ENCODE data around the gene USP20.
A peak's percentile ranks its signal among the peaks of the same experiment; 100 is the strongest.

The USP20 gene

DNA sequence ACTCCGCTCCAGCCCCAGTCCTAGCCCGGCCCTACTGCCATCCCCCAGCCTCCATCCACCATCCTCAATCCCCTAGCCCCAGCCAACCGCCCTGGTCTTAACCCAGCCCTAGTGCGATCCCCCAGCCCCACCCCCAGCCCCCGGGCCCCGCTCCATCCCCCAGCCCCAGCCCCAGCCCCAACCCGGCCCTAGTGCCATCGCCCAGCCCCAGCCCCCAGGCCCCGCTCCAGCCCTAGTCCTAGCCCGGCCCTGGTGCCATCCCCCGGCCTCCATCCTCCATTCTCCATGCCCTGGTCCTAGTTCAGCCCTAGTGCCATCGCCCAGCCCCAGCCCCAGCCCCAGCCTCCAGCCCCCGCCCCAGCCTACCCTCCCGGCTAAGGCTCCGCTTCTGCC lies 11.7 kb upstream of the USP20 start:
- no peak for FAIRE-seq
- DNase-seq (ENCODE audit: low spot score) = no peak

DNA sequence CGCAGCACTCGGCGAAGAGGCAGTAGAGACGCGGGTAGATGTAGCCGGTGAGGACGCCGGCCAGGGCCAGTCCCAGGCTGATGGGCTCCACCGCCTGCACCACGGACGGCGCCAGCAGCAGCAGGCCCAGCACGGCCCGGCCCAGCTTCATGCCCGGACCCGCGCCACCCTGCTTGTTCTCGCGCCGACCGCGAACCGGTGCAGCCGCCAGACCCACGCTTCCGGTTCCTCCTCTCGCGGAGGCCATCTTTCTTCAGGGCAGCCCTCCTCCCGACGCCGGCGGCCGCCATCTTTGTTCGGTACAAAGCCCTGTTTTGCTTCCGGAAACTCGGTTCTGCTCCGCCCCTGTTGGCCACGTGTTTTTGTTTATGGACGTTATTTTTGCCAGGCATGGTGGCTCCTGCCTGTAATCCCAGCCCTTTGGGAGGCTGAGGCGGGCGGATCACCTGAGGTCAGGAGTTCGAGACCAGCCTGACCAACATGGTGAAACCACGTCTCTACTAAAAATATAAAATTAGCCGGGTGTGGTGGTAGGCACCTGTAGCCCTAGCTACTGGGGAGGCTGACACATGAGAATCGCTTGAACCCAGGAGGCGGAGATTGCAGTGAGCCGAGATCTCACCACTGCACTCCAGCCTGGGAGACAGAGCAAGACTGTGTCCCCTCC lies 11.2 kb upstream of the USP20 start, which contains the start of gene TOR1A:
Gene TOR1A (minus strand): TSS at position 202 of the 667 bp plus-strand sequence. CDS start 51 bp downstream, at position 151.
- FAIRE-seq (peak; percentile 15), DNase-seq (ENCODE audit: low spot score) (peak; percentile 93)

DNA sequence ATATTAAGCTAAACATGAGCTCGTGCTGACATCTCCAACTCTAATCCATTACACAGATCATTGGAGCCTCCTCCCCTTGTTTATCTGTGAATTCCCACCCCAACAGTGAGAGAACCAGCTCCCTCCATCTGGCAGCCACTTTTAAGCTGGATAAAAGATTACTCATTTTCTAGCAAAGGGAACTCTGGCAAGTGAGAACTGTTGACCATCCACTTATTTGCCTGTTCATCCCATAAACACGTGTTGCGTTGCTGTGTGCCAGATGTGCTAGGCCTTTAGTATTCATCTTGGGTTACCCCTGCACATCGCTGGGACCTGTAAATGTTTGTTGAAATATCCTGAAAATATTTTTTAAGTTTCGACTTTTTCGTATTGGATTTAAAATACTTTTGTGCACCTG lies 8.9 kb upstream of the USP20 start:
- DNase-seq (ENCODE audit: low spot score) (no peak), FAIRE-seq (no peak)

DNA sequence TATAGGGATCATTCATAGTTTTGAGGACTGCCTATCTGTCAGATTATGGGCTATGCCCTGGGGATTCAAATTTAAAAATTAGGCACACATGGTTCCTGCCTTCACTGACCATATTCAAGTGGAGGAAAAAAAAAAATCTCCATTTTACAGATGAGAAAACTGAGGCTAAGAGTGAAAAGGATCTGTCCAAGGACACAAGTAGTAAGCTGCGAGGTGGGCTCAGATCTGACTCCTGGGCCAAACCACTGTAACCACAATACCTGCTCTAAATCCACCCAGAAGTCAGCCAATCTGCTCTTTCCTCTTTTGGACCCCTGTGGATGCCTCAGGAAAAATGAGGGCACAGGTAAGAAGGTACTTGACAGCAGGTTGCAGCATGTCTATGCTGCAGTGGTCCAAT lies 8.5 kb upstream of the USP20 start:
- DNase-seq (ENCODE audit: low spot score) (no peak), FAIRE-seq (no peak)

DNA sequence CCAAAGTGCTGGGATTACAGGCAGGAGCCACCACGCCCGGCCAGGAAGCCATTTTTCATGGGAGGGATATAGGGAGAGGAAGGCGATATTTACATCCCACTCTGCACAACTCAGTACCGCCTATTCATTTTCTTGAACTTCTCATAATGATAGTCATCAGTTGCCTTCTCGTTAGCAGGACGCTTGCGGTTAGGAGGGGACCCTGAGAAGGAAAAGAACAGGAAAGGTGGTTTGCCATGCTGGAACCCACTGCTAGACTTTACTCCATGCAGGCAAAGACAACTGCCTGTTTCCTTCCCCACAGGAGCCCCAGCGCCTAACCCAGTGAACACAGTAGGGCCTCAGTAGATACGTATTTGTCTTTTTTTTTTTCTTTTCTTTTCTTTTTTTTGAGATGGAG lies 7.2 kb upstream of the USP20 start:
- no peak for DNase-seq (ENCODE audit: low spot score)
- no peak for FAIRE-seq

DNA sequence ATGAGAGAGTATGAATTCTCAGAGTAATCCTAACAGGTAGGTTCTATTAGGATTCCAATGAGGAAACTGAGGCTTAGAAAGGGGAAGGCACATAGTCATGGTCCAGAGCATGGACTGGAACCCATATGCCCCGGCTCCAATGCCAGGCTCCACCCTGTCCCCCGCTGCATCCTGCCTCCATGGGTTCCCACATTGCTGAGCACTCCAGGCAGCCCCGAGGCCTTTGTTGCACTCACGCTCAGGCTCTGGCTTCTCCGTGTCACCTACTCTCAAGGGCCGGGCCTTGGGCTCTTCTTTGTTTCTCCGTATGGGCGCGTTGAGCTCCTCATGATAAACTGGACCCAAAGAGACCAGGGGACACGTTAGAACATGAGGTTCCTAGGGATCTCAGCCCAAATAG lies 6.3 kb upstream of the USP20 start:
- FAIRE-seq (no peak), DNase-seq (ENCODE audit: low spot score) (no peak)

DNA sequence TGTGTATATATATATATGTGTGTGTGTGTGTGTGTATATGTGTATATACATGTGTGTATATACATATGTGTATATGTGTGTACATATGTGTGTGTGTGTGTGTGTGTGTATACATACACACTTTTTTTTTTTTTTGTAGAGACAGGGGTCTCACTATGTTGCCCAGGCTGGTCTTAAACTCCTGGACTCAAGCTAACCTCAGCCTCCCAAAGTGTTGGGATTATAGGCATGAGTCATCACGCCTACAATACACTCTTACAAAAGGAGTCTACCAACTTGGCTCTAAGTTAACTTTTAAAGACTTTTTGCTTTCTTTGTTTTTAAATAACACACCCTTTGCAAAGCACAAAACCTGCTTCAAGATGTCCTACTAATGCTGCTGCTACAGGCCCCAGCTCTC lies 2.3 kb upstream of the USP20 start:
- DNase-seq (ENCODE audit: low spot score) (no peak), FAIRE-seq (no peak)

DNA sequence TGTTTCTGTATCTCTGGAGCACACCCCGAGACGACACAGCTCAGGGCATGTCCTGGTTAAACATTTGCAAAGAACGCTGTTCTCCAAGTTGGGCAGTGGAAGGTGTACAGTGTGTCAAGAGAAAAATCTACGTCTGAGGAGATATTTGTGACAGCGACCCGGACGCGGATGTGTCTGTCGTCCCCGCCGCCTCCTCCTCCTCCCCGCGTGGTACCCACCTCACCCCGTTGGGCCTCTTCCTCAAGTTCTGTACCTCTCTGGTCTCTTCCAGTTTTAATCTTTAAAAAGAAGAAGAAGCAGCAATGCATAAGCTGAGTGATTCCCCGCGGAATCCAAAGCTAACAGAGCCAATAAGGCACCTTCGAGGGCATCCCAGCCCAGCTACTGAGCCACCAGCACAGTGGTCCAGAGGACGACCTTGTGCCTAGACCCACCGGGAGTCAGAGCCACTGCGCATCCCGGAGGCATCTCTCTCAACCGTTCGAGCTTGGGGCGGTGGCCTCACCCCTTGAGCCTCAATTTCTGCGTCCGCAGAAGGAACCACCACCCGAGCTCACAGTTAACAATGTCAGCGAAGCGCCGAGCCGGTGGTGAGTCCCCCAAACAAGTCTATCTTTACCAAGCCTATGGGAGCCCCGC lies 650 bp upstream of the USP20 start:
- FAIRE-seq (no peak), DNase-seq (ENCODE audit: low spot score) (no peak)

DNA sequence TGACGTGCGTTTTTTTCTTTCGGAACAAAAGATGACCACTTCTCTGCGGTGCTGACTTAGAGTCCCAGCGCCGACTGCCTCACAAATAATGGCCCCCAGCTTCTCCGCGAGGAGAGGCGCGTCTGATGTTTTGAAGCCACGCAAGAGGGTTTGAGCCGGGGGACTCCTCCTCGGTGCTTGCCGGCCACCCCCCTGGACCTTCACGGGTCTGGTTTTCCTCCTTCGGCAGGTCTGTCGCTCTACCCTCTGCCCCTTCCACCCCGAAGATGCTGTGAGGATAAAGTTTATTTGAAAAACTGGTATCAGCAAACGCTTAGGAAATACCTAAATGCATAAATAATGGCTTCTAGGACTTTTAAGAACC lies 584 bp downstream of the USP20 start:
- FAIRE-seq (no peak), DNase-seq (ENCODE audit: low spot score) (no peak)

DNA sequence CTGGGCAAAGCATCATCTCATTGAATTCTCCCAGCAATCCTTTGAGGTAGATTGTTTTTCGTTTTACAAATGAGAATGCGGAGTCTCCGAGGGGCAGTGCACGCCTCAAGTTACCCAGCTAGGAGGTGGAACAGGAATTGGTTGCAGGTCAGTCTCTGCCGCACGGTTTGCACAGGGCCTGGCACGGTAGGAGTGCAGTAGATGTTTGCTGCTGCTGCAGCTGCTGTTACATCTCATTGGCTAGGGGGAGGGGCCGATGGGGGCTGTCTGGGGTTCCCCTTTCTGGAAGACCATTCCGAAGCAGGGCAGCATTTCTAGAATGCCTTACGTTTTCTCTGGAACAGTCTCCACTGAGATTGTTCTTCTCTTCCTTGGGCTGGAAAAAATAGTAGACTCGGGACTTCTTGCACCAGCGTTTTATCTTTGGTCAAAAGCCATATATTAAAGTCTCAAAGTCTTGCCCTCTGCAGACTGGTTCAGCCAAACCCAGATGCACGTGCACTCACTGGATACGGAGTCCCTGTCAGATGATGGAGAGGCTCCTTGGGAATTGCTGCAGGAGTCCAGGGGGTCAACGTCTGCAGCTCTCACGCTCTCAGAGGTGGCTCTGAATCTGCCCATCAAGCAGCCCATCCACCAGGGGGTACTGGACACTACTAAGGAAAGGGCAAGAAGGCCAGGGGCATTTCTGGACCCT lies 1.2 kb downstream of the USP20 start:
- DNase-seq (ENCODE audit: low spot score) = no peak
- no peak for FAIRE-seq

DNA sequence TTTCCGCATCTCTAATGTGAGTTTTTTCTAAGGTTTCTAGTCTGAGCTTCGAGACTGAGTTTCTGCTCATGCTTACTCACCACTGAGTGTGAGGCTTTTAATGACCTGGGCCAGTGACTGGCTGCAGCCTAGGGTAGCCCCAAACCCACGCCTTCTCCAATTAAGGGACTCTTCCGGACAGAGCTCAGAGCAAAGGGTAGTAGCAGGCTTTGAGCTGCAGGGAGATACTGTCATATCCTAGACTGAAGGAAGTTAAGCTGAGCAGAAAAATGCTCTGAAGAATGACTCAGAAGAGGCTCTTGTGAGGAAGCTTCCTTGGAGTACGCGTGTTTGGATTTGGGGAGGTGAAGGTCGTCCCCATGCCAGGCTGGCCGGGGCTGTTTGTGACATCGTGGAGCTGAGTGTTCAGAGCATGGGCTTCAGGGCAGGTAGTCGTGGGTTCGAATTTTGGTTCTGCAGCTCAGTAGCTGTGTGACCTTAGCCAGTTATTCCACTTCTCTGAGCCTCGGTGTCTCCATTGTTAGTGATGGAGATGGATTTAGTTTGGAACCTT lies 3.5 kb downstream of the USP20 start:
- FAIRE-seq (no peak), DNase-seq (ENCODE audit: low spot score) (peak; percentile 58)

DNA sequence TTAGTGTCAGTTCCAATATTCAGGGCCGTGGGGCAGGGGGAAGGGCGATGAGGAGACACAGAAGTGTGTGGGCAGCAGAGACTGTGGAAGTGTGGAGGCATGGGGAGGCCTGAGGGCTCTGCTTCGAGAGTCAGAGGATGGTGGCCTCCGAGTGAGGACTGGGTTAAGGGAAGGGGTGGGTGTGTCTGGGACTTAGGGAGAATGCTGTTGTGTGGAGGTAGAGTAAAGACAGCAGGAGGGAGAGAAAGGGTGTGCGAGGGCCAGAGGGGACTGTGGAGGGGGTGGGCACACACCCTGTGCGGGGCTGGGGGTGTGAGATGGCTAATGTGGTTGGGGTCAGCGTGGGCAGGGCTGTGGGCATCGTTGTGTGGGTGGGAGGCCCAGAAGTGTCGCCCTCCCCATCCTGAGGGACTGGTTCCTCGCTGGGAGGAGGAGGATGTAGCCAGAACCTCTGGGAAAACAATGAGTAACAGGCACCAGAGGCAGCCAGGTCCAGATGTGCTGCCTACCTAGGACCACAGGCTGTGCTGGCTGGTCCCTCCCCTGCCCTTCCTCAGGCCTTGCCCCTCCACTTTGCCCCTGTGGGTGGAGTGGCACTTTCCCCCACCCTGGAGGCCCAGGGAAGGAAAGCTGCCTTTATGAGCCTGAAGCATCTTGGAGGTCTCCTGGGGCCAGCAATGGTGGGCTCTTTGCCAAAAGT lies 4.2 kb downstream of the USP20 start:
- DNase-seq (ENCODE audit: low spot score) (no peak), FAIRE-seq (no peak)

DNA sequence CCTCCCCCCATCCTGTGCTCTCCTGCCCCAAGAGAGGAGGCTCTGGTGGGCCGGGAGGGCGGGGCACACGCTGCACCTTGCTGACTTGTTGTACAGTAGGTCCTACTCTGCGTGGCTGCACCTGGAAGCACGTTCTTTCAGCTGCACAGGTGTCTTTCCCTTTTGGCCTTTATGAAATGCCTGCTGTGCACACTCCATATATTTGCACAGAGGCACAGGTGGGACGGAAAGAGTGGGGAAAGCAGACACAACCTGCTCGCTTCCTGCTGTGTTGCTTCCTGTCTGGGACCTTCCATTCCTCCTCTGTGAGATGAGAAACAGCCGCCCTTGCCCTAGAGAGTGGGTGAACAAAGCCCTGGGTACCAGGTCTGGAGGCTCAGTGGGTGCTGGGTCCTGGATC lies 4.8 kb downstream of the USP20 start:
- FAIRE-seq = no peak
- no peak for DNase-seq (ENCODE audit: low spot score)

DNA sequence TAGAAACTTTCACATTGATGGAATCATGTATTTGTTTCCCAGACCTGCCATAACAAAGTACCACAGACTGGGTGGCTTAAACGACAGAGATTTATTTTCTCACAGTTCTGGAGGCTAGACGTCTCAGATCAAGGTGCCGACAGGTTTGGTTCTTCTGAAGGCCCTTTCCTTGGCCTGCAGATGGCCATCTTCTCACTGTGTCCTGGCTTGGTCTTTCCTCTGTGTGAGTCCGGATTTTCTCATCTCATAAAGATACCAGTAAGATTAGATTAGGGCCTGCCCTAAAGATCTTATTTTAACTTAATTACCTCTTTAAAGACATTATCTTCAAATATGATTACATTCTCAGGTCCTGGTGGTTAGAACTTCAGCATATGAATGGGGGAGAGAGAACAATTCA lies 5.8 kb downstream of the USP20 start:
- FAIRE-seq (no peak), DNase-seq (ENCODE audit: low spot score) (no peak)

DNA sequence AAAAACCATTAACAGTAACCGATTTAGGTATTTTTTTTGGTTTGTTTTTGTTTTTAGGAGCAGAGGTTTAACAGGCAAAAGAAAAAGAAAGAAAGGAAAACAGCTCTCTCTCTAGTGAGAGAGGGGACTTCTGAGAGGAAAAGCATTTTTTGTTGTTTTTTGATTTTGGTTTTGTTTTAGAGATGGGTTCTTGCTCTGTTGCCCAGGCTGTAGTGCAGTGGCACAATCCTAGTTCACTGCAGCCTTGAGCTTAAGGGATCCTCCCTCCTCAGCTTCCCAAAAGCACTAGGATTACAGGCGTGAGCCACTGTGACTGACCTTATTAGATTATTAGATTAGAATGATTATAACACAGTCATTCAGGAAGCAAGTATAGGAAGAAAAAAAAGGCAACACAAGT lies 10.1 kb downstream of the USP20 start:
- DNase-seq (ENCODE audit: low spot score) (no peak), FAIRE-seq (no peak)

DNA sequence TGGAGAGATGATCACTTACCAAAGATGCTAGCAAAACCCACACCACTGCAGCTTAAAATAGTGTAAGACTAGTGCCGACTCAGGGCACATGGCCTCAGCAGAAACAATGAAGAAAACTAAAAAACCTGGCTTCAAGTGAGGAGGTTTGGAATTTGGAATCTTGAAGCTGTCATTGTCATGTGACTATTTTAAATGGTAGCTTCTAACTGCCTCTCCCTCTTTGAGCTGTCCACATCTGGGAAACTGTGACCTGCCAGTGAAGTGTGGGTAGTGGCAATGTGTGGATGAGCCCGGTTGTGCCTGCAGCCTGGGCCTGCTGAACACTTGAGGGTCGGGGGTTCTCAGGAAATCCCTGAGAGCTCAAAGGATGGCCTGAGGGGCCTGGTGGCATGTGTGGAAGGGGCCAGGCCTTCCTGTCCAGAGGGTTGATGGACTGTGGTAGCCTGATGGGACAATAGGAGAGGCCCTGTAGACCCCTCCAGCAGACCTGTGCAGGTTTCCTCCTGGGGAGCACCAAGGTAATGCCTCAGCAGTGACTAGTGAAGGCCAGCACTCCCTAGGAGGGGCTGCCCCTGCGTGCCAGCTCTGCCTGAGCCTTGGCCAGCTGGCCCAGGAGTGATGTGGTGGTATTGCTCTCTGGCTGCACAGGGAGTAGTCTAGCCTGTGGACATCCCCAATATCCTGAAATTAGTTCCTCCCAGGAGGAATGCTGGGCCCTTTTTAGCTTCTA lies 13.6 kb downstream of the USP20 start:
- no peak for DNase-seq (ENCODE audit: low spot score)
- FAIRE-seq = no peak

DNA sequence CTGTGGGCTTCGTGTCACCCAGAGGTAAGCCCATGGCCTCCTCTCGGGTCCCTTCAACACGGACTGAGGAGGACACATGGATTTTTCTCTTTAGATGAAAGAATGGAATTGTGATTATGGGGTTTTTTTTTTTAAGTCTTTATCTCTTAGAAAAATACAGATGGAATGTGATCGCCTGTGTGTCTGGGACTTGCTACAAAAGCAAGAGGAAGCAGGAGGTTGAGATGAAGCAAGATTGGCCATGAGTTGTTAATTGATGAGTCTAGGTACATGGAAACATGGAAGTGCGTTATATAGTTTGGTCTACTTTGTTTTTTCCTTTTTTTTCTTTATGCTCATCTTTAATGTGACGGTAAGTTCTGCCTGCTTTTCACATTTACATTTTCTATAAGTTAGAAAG lies 14.6 kb downstream of the USP20 start:
- no peak for DNase-seq (ENCODE audit: low spot score)
- no peak for FAIRE-seq

DNA sequence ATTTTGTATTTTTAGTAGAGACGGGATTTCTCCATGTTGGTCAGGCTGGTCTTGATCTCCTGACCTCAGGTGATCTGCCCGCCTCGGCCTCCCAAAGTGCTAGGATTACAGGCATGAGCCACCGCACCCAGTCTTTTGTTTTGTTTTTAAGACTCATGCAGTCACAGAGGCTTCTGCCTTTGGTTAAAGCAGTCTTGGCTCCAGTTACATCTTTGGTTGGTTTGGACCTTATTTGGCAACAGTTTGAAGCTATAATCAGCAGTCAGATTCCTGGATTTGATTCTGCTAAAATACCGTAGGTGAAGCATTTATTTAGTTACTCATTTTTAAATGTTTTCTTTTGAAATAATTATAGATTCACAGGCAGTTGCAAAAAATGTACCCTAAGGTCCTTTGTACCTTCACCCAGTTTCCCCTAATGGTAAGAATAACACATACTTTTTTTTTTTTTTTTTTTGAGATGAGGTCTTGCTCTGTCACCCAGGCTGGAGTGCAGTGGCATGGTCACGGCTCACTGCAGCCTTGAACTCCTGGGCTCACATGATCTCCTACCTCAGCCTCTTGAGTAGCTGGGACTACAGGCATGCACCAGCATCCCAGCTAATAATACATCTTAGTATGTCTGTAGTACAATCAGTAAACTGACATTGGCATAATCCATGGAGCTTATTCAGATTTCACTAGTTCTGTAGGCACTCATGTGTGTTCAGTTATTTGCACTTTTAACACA lies 15.7 kb downstream of the USP20 start:
- DNase-seq (ENCODE audit: low spot score) (no peak), FAIRE-seq (no peak)

DNA sequence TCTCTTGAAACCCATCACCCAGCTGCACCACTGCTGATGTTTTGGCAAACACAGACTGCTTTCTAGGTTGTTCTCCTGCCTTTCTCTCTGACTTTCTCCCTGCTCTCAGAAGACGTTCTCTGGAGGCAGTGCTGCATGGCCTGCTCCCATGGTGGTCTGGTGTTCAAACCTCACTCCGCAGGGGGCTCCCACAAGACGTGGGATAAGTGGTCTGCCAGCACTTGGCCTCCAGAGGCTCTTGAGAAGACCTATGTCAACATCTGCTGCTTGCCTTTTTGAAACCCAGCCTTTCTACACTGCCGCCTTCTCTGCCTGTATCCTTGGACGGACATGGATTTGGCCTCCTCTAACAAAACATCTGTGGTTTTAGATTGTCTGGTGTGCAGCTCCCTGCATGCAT lies 16.6 kb downstream of the USP20 start:
- FAIRE-seq (no peak), DNase-seq (ENCODE audit: low spot score) (no peak)

DNA sequence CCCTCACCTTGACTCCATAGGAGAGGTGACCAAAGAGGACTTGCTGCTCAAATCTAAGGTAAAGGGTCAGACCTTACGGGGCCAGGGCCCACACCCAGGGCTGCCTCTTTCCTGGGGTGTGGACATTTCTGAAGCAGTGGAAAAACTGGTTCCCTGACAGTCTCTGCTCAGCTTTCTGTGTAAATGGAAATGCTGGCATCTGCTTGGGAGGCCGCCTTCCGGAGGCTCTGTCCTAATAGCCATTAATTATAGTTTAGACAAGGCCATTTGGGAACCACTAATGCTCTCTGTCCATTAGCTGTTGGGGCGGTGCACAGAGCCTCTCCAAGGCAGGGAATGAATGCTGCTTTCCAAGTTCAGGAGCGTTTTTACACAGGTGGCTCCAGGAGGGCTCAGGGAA lies 17.3 kb downstream of the USP20 start:
- DNase-seq (ENCODE audit: low spot score) (no peak), FAIRE-seq (no peak)

DNA sequence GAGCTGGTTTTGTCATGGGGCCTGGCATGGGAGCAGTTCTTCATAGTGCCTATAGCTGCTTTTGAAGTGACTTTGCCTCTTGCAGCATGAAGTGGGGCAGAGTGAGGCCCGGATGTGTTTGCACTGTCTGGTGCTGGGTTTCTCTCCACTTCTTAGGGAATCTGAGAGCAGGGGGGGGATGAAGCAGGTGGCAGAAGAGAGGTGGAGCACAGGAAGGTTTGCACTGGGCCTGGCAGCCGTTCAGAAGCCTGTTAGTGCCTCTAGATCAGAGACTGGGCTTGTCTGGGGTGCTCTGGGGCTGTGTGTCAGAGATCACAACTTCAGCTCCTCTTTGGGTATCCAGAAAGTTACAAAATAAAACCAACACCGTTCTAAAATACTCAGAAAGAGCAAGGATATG lies 18.4 kb downstream of the USP20 start:
- FAIRE-seq (no peak), DNase-seq (ENCODE audit: low spot score) (no peak)
